Lung (tissue), 12 donors: ENCODE data around the gene TSPAN13. TPM values are rescaled to one million over a fixed set of nuclear protein-coding genes. Genes with fewer than 3 reads are reported as not detected.
A peak's percentile ranks its signal among the peaks of the same experiment; 100 is the strongest.

ENCODE experiments used
- ATAC-seq: fragments of 200-7000 bp; cut with Tn5 transposase; one replicate; pipeline ENCODE4 v1.9.1; 2020; ENCODE audit warnings: moderate number of reproducible peaks; ENCODE audit not compliant: insufficient read depth, low FRiP score
- DNase-seq, 3 donors: peaks; one replicate each; pipeline ENCODE4 v3.0.0-alpha.2; 2013 to 2017
- H3K27ac ChIP-seq, 2 donors: one replicate each; pipeline ENCODE4 v1.5.1; 2013; ENCODE audit warnings: mild to moderate bottlenecking in 2 of 2, moderate library complexity in 2 of 2, control low read depth in 1 of 2, inconsistent platforms in 1 of 2, low read depth in 1 of 2, low read length in 1 of 2
- H3K27me3 ChIP-seq, 3 donors: one replicate each; pipeline ENCODE4 v1.5.1; 2013; ENCODE audit warnings: low read length in 2 of 3; ENCODE audit not compliant: control insufficient read depth in 3 of 3, insufficient read depth in 3 of 3
- H3K36me3 ChIP-seq, 4 donors: one replicate each; pipeline ENCODE4 v1.5.1; 2013; ENCODE audit warnings: low read length in 4 of 4, mild to moderate bottlenecking in 1 of 4, moderate library complexity in 1 of 4; ENCODE audit not compliant: control insufficient read depth in 4 of 4, insufficient read depth in 4 of 4
- H3K4me1 ChIP-seq, 5 donors: one replicate each; pipeline ENCODE4 v1.5.1; 2013; ENCODE audit warnings: low read length in 5 of 5, mild to moderate bottlenecking in 2 of 5, moderate library complexity in 1 of 5; ENCODE audit not compliant: control insufficient read depth in 5 of 5, insufficient read depth in 5 of 5
- H3K4me3 ChIP-seq: one replicate; pipeline ENCODE4 v1.5.1; 2013; ENCODE audit warnings: mild to moderate bottlenecking, control low read depth, moderate library complexity
- H3K9ac ChIP-seq, 2 donors: one replicate each; pipeline ENCODE4 v1.5.1; 2013; ENCODE audit warnings: low read length in 2 of 2, control low read depth in 1 of 2; ENCODE audit not compliant: insufficient read depth in 1 of 2
- H3K9me3 ChIP-seq, 4 donors: one replicate each; pipeline ENCODE4 v1.5.1; 2013; ENCODE audit warnings: low read length in 3 of 4, mild to moderate bottlenecking in 1 of 4, moderate library complexity in 1 of 4; ENCODE audit not compliant: control insufficient read depth in 4 of 4, insufficient read depth in 3 of 4
- CTCF ChIP-seq: IDR thresholded peaks from 2 replicates; pipeline ENCODE4 v1.5.1; 2012; ENCODE audit warnings: mild to moderate bottlenecking; ENCODE audit errors: control extremely low read depth, extremely low read depth
- WGBS, 2 donors: extraction: QIAGEN DNeasy Blood & Tissue Kit; methylation state at CpG; one replicate each; pipeline ENCODE4 v1.1.7; 2013; 5-methylcytosine and 5-hydroxymethylcytosine counted together
- polyA plus RNA-seq, 2 donors: library from polyadenylated mRNA; stranded (reverse); fragments of 200-250 nt; gene quantifications; one replicate each; pipeline ENCODE4 v1.2.1, GENCODE V29; 2013
- total RNA-seq, 2 donors: library from RNA; depleted of rRNA in 1 of 2; stranded (reverse); fragments of >200 nt in 1 of 2; gene quantifications; one replicate each; pipeline ENCODE4 v1.2.1, GENCODE V29; 2014 to 2021
- donor health status: control.
- donor health status: control.
- donor health status: Bipolar disorder and iron deficiency.
- donor health status: healthy.
- donor health status: DM: yes; HTN: yes; CAD: no.

Gene TSPAN13
- total and polyA plus RNA-seq, 4 donors: 81.1 to 143 (median 125) TPM

- no peaks in the 10 kb centered on the region for H3K36me3 ChIP-seq
- DNase-seq (no peak), ATAC-seq (no peak)
- no peak overlapping the region for H3K4me3 ChIP-seq
- no peaks in the 10 kb centered on the region for H3K27me3 ChIP-seq
- H3K9me3 ChIP-seq: no peaks in the 10 kb centered on the region
- H3K4me1 ChIP-seq: peaks cover 0 to 56% (median 9%) of the 10 kb centered on the region in 5 donors
- H3K9ac ChIP-seq: no peak overlapping the region
- peak overlapping the region in 1 of 2 donors; percentile 55 for H3K27ac ChIP-seq
- TF ChIP-seq CTCF: no peak
- WGBS, 2 donors: 59 to 69% methylated on average over 6 of the region's 6 CpGs
Measured at GRCh38 chr7:16744518-16745250, 8.9 kb upstream of the TSPAN13 start.

GRCh38 chr7:16745645-16746044, 7.9 kb upstream of the TSPAN13 start:
- TF ChIP-seq CTCF: no peak
- no peak overlapping the region for H3K9ac ChIP-seq
- H3K27ac ChIP-seq: no peak overlapping the region
- DNase-seq (peak in 1 of 3 donors; percentile 34), ATAC-seq (no peak)
- no peaks in the 10 kb centered on the region for H3K27me3 ChIP-seq
- H3K36me3 ChIP-seq: no peaks in the 10 kb centered on the region
- peaks cover 0 to 48% (median 9%) of the 10 kb centered on the region in 5 donors for H3K4me1 ChIP-seq
- no peaks in the 10 kb centered on the region for H3K9me3 ChIP-seq
- no peak overlapping the region for H3K4me3 ChIP-seq
- 23 to 75% methylated on average over 2 of the region's 2 CpGs for WGBS, 2 donors

- H3K9ac ChIP-seq: no peak overlapping the region
- ATAC-seq (no peak), DNase-seq (peak; percentile 58 to 90 (median 77))
- WGBS, 2 donors: 77 to 82% methylated on average over 1 of the region's 1 CpG
- no peak overlapping the region for H3K27ac ChIP-seq
- H3K4me1 ChIP-seq: peaks cover 0 to 40% (median 0%) of the 10 kb centered on the region in 5 donors
- H3K4me3 ChIP-seq: no peak overlapping the region
- H3K9me3 ChIP-seq: no peaks in the 10 kb centered on the region
- H3K36me3 ChIP-seq: no peaks in the 10 kb centered on the region
- no peaks in the 10 kb centered on the region for H3K27me3 ChIP-seq
- TF ChIP-seq CTCF: no peak
Measured at GRCh38 chr7:16747102-16747501, 6.5 kb upstream of the TSPAN13 start.
